HG03558 (cell line): ENCODE measurements around the gene ACSS1.

Source experiments
- ATAC-seq: cut with Tn5 transposase; IDR thresholded peaks from one replicate; pipeline ENCODE4 v1.9.1; 2021; ENCODE audit warnings: moderate number of reproducible peaks; ENCODE audit not compliant: unreplicated experiment; ENCODE audit errors: extremely low read depth

The ACSS1 gene

DNA sequence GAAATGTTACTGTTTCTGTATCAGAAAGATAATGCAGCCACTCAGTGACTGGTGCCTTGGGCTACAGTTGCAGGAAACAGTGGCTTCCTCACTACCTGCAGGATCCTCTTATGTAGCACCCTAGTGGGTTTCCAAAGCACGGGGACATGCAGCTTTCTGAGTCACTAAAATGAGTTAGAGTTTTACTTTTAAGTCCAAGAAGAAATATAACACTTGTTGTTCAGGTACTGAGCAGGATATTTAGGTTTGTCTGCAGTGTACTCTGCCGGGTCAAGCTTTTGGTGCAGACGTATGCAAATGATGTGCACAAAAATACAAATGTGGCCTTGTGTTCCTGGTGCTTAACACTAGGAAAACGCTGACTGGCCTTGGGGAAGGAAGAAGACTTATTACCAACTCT, 22.0 kb downstream of the ACSS1 start:
- no peak for ATAC-seq

DNA sequence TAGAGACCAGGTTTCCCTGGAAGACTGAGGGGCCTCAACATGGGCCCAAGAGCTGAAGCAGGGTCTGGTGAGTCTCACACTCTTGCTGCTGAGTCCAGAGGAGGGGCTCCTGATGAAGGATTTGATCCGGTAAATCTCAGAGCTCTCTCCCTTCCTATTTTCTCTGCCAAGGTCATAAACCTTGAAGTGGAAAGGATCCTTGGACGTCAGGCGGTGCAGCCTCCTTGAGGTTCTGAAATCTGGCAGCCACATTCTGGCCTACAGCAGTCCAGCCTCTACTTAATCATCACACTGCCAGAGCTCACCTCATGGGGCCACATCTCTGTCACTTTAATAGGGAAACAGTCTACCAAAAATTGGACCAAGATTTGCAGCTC, 24.0 kb downstream of the ACSS1 start:
- ATAC-seq: no peak

- no peak for ATAC-seq
Observed at GRCh38 chr20:25033265-25033923, 24.5 kb downstream of the ACSS1 start.

DNA sequence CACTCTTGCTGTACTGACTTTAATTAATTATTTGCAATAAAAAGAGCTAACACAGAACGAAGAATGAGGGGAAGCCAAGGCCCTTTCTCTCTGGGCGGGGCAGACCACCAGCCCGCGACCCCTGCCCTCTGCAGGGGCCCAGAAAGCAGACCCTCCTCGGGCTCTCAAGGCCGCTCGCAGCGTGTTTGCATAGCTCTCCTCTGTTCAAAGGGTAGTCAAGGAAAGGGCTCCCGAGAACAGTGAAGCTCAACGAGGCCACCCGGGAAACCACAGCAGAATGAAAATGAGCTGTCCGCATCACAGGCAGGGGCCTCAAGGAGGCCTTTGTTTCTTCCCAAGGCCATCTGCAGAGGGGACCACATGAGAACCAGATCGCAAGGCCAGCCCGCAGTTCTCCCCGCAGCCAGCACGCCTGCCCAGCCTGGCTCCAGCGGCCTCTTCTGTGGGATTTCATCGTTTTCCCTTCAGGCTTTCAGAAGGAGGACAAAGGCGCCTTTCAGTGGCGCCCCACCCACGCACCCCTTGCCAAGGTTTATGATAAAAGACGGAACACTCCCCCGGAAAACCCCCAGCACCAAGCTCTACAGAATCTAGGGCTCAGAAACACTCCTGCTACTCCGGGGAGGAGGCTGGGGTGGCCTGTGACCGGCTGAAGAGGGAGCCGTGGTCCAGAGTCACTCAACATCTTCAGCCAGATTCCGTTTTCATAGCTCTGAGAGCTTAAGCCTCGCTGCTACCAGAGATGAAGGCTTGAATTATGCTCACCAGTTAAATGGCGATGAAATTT, 25.3 kb downstream of the ACSS1 start:
- ATAC-seq: no peak

GRCh38 chr20:25032065-25032477, 25.9 kb downstream of the ACSS1 start:
- ATAC-seq: no peak

DNA sequence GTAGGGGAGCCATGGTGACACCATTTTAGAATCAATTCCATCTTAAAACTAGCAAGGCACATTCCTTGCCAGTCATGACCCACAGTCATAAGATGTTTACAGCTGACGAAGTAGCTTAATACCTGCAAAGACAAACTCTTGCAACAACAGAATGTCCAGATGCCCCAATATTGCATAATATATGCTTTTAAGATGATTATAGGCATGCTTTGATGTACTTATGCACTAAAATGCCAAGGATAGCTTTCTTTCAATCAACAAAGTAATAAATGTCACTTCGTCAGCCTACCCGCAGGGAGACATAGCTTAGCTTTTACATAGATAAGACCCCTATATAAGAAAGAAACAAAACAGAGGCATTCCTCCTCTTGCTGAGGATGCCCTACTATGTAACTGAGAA, 26.7 kb downstream of the ACSS1 start:
- no peak for ATAC-seq

- ATAC-seq: no peak
Observed at GRCh38 chr20:25030649-25031207, 27.2 kb downstream of the ACSS1 start.

- no peak for ATAC-seq
Observed at GRCh38 chr20:25030007-25030648, 27.8 kb downstream of the ACSS1 start.

DNA sequence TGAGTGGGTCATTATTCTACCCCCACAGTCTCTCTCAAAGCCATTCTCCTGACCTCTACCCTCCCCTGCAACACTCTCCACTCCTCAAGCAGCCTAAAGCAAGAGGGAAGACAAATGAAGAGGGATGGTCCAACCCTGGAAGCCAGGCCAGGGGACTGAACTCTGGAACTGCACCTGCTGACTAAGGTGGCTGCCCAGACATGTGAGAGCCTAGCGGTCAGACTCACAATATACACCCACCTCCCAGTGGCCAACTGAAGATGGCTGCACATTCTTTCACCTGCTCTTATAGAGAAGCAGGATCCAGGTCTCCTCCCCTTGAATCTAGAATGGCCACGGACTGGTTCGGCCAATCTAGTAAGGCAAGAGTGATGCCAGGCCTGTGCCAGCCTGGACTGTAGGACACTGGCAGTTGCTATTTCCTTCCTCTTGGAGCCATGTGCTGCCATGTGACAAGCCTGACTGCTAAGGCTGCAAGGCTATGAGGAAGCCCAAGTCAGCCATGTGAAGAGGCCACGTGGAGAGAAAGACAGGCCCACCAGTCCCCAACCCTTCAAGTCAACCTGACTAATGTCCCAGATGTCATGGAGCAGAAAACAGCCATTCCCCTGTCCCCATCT, 31.8 kb downstream of the ACSS1 start:
- no peak for ATAC-seq

- ATAC-seq: no peak
Observed at GRCh38 chr20:25025091-25025861, 32.7 kb downstream of the ACSS1 start.

DNA sequence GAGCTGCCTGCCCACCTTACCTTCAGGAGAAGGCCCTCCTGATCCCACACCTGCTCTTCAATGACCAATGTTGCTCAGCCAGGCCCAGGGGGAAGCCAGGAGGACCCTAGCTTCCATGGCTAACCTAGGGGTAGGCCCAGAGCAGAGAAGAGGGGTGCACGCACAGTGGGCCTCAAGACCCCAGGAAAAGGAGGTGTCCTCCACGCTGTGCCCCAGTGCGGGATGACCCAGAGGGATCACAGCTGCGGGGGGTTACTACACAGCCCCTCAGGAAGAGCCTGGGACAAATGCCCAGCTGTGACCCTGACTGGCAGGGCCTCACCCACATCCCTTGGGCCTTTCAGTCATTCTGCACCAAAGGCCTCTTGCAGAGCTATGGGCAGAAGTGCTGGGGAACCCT, 33.8 kb downstream of the ACSS1 start:
- ATAC-seq: no peak

DNA sequence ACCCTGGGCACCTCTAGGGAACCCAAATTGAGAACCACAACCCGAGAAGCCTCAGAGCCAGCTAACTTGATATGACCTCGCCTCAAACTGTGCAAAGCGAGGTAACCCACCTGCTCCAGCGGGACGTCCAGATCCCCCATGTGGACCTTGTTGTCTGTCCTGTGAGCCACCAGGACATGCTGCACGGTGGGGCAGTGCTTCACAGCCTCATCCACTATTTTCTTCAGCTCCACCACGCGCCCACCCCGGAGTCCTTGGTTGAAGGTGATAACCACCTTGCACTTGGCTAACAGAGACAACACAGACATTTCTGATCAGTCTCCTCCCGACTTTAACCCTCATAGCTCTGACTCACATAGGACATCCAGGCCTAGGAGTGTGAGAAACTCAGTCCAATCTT, 34.6 kb downstream of the ACSS1 start:
- no peak for ATAC-seq

GRCh38 chr20:25022680-25023079, 35.3 kb downstream of the ACSS1 start:
- ATAC-seq: no peak

DNA sequence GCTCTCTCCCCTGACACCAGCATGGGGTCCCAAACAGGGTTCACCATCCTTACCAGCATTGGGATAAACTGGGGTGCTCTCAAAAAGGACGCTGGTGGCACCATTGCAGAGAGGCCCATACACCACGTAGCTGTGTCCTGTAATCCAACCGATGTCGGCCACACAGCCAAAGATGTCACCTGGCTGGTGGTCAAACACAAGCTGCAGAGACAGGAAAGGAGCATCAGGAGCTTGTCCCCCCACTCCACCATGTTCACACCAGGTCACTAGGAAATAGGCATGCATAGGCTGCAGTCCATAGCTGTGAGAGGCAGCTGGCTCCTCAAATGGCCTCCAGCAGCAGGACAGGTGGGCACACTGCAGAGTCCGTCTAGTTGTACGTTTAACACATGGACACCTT, 36.6 kb downstream of the ACSS1 start:
- ATAC-seq: no peak

DNA sequence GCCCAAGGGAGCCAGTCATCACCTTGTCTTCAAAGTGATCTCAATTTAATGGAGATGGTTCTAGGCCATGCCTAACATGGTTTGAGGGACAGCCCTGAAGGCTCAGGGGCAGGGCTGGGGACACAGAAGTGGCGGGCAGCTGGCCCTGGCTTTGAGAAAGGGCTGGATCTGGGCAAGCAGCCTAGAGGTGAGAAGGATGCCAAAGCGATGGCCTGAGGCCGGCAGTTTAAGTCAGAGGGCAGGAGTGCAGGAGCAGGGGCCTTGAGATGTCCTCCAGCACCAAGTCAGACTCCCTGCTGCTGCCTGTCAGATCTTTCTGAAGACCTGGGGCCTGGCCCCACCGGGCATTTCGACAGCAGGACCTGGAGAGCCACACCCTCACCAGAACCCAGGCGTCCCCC, 37.0 kb downstream of the ACSS1 start:
- no peak for ATAC-seq

- ATAC-seq: no peak
Observed at GRCh38 chr20:25020345-25020744, 37.6 kb downstream of the ACSS1 start.

GRCh38 chr20:25019381-25020155, 38.4 kb downstream of the ACSS1 start:
- ATAC-seq: no peak

- no peak for ATAC-seq
Observed at GRCh38 chr20:25018841-25019240, 39.1 kb downstream of the ACSS1 start.

GRCh38 chr20:25018425-25018824, 39.5 kb downstream of the ACSS1 start:
- no peak for ATAC-seq
